ENCODE data around the gene INAFM1. TPM values are rescaled to one million over a fixed set of nuclear protein-coding genes. Genes with fewer than 3 reads are reported as not detected.

INAFM1 gene
- total and polyA plus RNA-seq, 12 donors: 6.9 to 183 (median 61.8) TPM

DNA sequence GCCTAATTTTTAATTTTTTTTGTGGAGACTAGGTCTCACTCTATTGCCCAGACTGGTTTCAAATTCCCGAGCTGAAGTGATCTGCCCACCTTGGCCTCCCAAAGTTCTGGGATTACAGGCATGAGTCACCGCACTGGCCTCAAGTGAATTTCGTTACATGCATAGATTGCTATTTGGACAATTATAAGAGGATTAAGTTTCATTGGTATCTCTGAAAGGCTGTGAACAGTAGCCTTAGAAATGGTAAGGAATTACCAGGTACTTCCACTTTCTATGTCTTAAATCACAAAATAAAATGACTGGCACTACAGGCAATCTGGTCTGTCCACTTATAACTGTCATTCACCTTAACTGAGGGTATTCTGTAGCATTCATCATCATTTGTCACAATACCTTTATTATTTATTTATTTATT is 21.2 kb upstream of the INAFM1 start:
- 46 to 51% (median 46%) methylated on average over 3 of the region's 3 CpGs for WGBS, 4 donors
- Histone ChIP-seq H3K27ac (no peak overlapping the region), H3K4me3 (no peak overlapping the region), H3K4me1 (replicated peaks in 1 of 2) (peaks cover 10 to 17% of the 10 kb centered on the region in 2 donors), H3K27me3 (no peaks in the 10 kb centered on the region), H3K9me3 (replicated peaks in 1 of 3) (no peaks in the 10 kb centered on the region), H3K36me3 (replicated peaks in 1 of 2) (peaks cover 0 to 1% of the 10 kb centered on the region in 2 donors)
- intact Hi-C loops (cut with DNase I): no loop called here
- TF ChIP-seq, protein P1, sequence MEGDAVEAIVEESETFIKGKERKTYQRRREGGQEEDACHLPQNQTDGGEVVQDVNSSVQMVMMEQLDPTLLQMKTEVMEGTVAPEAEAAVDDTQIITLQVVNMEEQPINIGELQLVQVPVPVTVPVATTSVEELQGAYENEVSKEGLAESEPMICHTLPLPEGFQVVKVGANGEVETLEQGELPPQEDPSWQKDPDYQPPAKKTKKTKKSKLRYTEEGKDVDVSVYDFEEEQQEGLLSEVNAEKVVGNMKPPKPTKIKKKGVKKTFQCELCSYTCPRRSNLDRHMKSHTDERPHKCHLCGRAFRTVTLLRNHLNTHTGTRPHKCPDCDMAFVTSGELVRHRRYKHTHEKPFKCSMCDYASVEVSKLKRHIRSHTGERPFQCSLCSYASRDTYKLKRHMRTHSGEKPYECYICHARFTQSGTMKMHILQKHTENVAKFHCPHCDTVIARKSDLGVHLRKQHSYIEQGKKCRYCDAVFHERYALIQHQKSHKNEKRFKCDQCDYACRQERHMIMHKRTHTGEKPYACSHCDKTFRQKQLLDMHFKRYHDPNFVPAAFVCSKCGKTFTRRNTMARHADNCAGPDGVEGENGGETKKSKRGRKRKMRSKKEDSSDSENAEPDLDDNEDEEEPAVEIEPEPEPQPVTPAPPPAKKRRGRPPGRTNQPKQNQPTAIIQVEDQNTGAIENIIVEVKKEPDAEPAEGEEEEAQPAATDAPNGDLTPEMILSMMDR (IDR thresholded peaks at IDR 0.05): no peak
- TF ChIP-seq POLR2A (IDR thresholded peaks at IDR 0.05): no peak
- no peak for DNase-seq

DNA sequence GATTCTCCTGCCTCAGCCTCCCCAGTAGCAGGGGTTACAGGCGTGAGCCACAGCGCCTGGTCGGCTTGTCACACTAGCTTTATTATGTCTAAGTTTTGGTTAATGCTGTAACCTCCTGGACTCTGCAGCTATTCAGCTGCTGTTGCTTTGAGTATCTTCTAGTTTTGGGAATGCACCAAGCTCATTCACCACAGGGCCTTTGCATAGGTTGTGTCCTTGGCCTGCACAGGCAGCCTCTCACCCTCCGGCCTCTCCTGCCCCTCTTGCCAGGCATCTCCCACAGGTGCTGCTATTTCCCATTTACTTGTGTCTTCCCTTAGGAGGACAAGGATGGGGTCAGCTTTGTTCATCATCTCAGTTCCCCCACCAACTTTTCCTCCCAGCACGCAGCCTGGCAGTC is 20.7 kb upstream of the INAFM1 start:
- intact Hi-C loops (cut with DNase I): no loop called here
- H3K4me3 ChIP-seq: no peak overlapping the region
- no peak overlapping the region for H3K27ac ChIP-seq
- WGBS, 4 donors: 87 to 96% (median 92%) methylated on average over 5 of the region's 5 CpGs
- no peaks in the 10 kb centered on the region for H3K27me3 ChIP-seq
- TF ChIP-seq, protein P1 (IDR thresholded peaks at IDR 0.05): no peak
- TF ChIP-seq POLR2A (IDR thresholded peaks at IDR 0.05): no peak
- H3K36me3 ChIP-seq (replicated peaks in 1 of 2): peaks cover 0 to 6% of the 10 kb centered on the region in 2 donors
- DNase-seq: no peak
- H3K9me3 ChIP-seq (replicated peaks in 1 of 3): no peaks in the 10 kb centered on the region
- H3K4me1 ChIP-seq (replicated peaks in 1 of 2): peaks cover 10 to 22% of the 10 kb centered on the region in 2 donors

DNA sequence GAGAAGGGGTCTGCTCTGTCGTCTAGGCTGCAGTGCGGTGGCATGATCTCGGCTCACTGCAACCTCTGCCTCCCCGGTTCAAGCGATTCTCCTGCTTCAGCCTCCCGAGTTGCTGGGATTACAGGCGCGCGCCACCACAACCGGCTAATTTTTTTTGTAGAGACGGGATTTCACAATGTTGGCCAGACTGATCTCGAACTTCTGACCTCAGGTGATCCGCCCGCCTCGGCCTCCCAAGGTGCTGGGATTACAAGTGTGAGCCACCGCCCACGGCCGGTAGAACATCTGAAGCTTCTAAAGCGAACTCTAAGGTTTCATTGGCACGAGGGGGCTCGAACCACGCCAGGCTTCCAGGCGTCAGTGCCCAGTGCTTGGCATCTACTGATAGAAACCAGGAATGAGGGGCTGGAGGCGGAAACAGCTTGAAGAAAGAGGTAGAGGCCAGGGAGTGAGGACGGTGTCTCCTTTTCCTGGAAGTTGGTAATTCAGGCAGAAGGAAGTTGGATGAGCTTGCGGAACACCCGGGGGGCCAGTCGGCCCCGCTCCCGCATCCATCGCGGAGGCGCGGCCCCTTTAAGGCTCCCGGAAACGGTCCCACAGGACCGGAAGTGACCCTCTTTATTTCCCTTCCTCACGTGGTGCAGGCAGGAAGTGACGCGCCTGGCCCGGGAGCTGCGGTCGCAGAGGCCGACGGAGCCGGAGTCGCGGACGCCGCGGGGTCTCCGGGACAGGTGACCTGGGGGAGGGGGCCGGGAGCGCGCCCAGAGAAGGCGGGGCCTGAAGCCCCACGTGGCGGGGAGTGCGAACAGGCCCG is 18.6 kb upstream of the INAFM1 start, which contains the start of gene CCDC9:
CCDC9 (plus strand) TSS at position 647 of the 814 bp plus-strand sequence. CDS start 1,876 bp downstream, outside the sequence.
- H3K4me1 ChIP-seq (replicated peaks in 1 of 2): peaks cover 10 to 22% of the 10 kb centered on the region in 2 donors
- peak within 1 kb of the TSS; percentile 12 to 74 (median 46) for H3K4me3 ChIP-seq
- peak within 1 kb of the TSS; percentile 80 to 98 (median 95) for H3K27ac ChIP-seq
- no peaks in the 10 kb centered on the region for H3K27me3 ChIP-seq
- intact Hi-C loops (cut with DNase I): no loop called here
- 14 to 39% (median 28%) methylated on average over 15 to 60 of the region's 60 CpGs for WGBS, 4 donors
- TF ChIP-seq, protein P1 (IDR thresholded peaks at IDR 0.05): no peak
- peak; percentile 80 to 89 for TF ChIP-seq POLR2A (IDR thresholded peaks at IDR 0.05)
- peak; percentile 97 to 98 (median 98) for DNase-seq
- peaks cover 0 to 27% of the 10 kb centered on the region in 2 donors for H3K36me3 ChIP-seq (replicated peaks in 1 of 2)
- no peaks in the 10 kb centered on the region for H3K9me3 ChIP-seq (replicated peaks in 1 of 3)

DNA sequence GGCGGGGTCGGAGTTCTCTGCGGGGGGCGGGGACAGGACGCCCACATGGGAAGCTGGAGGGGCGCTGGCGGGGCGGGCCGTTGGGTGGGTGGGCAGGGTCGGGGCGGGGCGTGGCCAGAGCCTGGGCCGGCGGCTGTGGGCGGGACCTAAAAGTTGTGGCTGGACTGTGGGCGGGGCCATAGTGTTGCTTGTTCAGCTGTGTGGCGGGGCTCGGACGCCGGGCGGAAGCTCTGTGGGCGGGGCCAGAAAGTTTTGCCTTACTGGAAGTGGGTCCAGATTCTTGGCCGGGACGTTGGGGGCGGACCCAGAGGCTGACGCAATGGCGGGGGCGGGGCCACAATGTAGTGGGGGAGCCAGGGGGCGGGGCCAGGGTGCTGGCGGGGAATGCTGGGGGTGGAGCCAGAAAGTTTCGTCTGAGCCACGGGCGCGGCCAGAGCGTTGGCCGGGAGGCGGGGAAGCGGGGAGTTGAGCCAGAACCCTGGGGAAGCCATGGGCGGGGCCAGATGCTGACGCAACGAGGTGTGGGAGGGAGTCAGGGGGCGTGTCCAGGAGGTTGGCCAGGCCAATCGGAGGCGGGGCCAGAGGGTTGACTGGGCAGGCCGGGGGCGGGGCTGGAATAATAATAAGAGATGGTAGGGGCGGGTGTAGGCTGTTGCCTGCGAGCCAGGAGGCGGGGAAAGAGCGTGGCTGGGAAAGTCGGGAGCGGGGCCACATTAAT is 17.8 kb upstream of the INAFM1 start:
- Histone ChIP-seq H3K4me1 (replicated peaks in 1 of 2) (peaks cover 10 to 22% of the 10 kb centered on the region in 2 donors), H3K4me3 (peak overlapping the region in 3 of 4 donors; percentile 12 to 74 (median 58)), H3K27ac (peak overlapping the region; percentile 40 to 98 (median 95)), H3K36me3 (replicated peaks in 1 of 2) (peaks cover 0 to 31% of the 10 kb centered on the region in 2 donors), H3K9me3 (replicated peaks in 1 of 3) (no peaks in the 10 kb centered on the region), H3K27me3 (no peaks in the 10 kb centered on the region)
- WGBS, 4 donors: 0 to 1% (median 1%) methylated on average over 17 to 52 of the region's 52 CpGs
- intact Hi-C loops (cut with DNase I): no loop called here
- TF ChIP-seq POLR2A (IDR thresholded peaks at IDR 0.05): no peak
- TF ChIP-seq, protein P1 (IDR thresholded peaks at IDR 0.05): no peak
- DNase-seq: peak; percentile 100

Measured in adrenal gland (tissue), 12 donors.